ENCODE data around the gene NKTR.

NKTR gene

DNA sequence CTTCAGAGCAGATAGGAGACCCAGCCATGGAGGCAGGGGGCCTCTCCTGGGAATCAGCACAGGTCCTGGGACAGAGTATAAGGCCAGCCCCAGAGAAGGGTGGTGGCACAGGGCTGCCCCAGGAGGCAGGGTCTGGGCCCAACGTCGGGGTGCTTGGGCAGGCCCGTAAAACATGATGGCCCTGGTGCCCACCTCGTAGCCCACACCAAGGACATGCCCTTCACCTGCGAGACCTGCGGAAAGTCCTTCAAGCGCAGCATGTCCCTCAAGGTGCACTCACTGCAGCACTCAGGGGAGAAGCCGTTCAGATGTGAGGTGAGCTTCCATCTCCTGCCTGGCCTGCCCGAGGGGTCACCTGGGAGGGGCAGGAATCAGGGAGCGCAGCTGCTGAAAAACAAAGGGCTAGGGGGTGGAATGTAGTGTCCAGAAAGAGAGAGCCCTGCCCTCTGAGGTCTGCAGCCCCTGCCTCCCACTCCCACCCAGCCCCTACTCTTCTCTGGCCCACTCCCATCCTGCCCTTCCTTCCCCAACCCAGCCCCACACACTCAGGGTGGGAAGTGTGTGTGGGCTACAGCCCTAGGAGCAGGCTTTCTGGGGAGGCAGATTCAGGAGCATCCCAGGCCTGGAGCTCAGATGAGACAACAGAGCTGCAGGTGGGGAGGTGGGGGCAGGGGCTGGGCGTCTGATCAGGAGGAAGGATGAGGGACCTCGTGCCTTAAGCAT is 62.5 kb downstream of the NKTR start:
- no peak for DNase-seq

DNA sequence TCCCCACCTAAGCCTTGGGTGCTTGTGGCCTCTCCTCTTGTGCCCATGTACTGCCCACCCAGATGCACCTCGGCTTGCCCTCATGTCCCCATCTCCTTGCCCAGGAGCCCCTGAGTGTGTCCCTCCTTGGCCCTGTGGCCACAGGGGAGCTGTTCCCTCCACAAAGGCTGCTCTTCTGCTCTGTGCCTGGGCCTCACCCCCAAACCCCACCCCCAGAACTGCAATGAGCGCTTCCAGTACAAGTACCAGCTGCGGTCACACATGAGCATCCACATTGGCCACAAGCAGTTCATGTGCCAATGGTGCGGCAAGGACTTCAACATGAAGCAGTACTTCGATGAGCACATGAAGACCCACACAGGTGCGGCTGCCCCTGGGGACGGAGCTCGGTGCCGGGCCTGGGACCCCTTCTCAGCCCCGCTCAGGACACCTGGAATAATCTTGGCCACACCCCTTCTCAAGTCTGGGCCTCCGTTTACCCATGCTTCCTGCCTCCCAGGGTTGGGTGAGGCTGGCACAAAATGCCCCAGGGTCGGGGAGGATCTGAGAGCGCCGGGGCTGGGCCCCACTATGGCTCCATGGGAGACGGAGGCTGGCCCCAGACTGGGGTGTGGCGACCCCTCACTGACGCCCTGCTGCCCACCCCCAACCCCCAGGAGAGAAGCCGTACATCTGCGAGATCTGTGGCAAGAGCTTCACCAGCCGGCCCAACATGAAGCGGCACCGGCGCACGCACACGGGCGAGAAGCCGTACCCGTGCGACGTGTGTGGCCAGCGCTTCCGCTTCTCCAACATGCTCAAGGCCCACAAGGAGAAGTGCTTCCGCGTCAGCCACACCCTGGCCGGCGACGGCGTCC is 63.3 kb downstream of the NKTR start:
- no peak for DNase-seq

DNA sequence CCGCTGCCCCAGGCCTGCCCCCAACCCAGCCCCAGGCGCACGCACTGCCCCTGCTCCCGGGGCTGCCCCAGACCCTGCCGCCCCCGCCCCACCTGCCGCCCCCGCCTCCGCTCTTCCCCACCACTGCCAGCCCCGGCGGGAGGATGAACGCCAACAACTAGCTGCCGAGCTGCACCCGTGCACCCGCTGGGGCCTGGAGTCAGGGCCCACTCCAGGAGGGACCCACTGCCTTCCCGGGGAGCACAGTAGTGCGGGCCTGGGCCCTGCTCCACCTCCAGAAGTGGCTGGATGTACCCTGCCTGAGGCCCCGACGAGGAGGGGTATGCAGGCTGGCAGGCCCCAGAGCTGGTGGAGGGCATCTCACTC is 63.9 kb downstream of the NKTR start:
- DNase-seq, result no peak

DNA sequence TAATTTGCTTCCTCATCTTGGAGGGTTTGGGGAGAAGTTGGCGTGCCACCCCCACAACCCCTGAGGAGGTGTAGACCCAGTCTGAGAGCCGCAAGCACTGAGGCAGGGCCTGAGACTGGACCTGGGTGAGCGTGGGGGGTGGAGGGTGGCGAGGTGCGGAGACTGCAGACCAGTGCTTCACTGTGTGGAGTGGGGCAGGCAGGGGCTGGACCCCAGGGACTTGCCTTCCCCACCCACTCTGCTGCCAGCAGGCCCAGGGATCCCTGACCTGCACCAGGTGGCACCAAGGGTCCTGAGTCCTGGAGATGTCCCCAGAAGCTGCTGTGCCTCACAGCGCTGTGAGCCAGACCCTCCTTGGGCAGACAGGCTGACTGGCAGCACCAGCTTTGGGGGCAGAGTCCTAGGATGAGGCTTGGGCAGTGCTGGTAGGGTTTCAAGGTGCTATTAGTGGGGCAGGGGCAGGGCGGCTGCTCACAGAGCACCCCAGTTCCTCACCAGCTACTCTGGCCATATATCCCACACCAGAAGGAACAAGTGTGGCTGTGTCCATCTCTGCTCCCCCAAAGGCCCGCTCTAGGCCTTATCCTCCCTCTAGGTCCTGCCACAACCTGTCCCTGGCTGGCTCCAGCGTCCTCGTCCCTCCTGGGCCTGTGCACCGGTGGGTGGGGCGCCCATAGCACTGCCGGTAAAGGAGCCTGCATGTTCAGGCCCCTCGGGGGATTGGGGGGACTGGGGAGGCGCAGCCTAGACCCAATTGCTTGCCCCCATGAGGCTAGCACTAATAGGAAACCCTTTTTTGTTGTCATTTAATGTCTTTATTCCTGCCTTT is 64.8 kb downstream of the NKTR start:
- no peak for DNase-seq

DNA sequence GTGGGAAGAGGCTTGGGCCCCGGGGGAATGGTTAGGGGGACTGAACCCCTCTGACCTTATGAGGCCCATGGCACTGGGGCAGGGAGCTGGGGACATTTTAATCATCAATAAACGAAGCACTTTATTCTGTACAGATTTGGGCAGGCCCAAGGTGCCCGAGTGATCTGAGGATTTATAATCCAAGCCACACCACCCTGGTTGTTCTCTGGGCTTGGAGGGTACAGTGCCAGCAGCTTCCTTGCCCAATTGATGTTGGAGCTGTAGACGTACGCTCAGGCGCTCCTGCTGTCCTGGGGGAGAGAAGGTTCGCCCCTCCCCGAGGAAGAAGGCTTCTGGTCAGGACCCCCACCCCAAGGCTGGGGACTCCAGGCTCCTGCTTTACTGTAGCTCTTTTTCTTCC is 65.5 kb downstream of the NKTR start:
- no peak for DNase-seq

DNA sequence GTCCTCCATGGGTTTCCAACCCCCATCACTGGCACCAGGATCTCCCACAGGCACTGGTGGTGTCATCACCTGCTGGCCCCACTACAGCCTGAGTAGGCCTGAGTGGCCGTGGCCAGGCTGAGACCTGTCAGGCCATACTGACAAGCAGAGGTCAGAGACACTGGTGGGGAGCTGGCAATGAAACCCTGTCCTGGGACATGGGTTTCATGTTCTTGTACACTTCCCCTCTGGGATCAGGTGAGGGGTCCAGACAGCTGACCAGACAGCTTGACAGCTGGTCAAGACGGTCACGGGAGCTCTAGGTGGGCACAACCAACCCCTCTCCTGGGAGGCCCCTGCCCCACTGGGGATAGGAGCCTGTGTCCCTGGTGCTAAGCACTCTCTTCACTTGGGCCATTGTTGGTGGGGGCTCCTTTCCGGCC is 66.1 kb downstream of the NKTR start:
- DNase-seq, result no peak

DNA sequence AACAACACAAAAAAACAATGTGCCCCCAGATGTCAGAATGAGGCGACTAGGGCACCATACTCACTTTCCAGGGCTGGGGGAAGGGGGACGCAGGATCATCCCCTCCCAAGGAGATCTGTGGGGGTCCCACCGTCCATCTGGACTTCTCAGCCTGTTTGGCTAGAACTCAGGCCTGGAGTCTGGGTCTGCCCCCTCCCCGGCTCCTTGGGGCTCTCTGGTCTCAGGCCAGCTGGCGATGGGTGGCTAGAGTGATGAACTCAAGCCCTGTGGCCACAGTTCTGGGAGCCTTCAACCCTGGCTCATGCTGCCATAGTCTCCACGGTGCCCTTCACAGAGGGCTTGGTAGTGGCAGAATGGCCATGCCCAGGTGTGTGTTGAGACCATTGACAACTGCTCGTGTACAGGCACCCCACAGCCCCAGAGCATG is 66.6 kb downstream of the NKTR start:
- DNase-seq, result no peak

DNA sequence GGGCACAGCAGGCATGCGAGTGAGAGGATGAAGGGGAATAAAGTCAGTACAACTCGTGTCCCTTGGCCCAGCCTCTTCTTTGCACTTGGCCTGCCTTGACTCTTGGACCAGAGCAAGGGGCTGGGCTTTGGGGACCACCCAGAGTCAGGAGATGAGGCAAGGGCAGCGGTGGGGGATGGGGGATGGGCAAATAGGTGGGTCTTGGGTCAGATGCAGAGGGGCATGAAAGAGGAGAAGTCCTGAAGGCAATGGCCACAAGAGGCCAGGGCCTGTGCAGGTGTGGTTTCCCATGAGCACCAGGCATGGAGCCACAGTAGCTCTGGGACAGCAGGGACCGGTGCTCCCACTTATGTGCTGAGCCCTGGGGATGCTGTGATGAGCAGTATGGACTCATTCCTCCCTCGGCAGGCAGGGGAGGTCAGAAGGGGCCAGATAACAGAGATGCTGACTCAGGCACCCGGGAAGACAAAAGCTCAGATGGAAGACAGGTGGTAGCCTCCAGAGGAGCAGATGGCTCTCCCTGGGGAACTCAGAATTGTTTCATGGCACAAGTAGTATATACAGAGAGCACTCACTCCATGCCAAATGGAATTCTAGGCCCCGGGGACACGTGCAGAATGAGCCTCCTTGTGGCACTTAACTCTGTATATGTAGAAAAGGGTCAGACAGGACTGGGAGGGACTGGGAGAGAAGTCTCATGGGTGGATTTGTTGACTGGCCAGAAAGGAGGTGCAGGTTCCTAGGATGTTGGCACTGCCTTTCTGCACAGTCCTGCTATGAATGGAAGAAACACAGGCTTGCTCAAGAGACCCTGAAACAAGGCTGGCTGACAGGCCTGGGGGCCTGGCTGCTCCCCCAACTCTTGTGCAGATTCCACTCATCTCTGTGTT is 67.3 kb downstream of the NKTR start:
- DNase-seq, result no peak

DNA sequence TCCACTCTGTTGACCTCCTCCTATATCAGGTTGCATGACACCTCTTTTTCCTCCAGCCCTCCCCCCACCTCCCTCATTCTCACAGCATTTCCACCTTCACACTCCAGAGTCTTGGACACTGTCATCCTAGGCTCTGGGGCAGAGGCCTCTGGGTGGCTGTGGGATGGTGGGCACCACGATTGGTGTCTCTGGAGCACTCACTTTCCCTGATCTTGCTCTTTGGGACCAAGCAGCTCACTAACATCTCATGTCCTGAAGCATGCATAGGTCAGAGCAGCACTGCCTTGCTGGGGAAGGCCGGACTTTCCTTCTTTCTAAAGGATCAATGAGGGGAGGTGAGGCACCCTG is 67.9 kb downstream of the NKTR start:
- no peak for DNase-seq

DNA sequence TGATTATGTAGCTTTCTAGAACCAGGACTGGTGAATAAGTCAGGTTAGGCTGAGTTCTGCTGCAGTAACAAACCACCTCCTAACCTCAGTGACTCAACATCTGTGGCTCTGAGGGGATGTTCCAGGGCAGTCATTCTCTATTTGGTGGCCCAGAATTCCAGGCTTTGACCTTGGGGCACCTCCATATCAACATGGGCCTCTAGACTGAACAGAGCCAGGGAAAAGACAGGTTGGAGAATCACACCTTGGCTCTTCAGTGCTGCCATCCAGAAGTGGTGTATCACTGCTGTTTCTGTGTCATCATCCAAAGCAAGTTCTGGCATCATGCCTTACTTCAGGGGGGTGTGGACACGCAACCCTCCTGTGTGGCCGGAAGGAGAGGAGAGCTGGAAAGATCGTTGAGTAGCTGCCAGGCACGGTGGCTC is 68.3 kb downstream of the NKTR start:
- DNase-seq, result no peak

DNA sequence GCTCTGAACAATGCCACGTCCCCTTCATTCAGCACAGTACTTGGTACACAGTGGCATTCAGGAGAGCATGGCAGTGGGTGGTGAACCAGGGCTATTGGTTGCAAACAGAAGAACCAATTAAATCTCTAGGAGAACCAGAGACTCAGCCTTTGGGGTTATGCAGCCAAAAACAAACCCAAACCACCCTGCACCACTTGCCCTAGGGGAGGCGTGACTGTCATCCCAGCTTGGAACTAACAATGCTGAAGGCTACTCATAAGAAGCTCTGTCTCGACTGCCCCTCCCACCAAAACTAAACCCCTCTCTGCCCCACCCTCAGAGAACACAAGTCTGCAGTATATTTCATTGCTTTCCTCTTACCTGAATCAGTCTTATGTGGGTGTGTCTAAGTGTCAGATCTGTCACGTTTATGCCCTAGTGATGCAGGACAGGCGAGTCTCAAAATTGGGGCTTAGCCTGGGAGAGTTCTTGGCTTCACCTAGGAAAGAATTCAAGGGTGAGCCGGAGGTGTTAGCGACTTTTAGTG is 69.6 kb downstream of the NKTR start:
- DNase-seq, result no peak

DNA sequence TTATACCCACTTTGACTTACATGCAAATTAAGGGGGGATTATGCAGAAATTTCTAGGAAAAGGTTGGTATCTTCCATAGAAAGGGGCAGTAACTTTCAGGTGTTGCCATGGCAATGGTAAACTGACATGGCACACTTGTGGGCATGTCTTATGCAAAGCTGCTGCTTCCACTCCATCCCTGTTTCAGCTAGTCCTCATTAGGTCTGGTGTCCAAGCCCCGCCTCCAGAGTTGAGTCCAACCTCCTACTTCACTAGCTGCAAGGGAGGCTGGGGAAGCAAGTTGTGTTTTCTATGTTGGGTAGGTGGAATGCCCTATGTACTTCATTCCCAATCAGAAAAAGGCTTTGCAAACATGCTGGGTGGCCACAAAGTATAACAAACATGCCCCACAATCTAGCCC is 70.2 kb downstream of the NKTR start:
- DNase-seq, result no peak

DNA sequence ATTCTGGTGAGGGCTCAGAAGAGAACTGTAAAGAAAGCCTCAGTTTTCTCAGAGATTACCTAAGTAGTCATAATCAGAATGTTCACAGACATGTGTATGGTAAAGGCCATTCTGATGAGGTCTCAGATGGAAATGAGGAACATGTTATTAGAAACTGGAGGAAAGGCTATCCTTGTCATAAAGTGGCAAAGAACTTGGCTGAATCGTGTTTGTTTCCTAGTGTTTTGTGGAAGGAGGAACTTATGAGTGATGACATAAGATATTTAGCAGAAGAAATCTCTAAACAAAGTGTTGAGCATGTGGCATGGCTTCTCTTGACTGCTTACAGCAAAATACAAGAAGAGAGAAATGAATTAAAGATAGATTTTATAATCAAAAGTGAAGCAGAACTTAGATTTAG is 72.0 kb downstream of the NKTR start:
- DNase-seq, result no peak

DNA sequence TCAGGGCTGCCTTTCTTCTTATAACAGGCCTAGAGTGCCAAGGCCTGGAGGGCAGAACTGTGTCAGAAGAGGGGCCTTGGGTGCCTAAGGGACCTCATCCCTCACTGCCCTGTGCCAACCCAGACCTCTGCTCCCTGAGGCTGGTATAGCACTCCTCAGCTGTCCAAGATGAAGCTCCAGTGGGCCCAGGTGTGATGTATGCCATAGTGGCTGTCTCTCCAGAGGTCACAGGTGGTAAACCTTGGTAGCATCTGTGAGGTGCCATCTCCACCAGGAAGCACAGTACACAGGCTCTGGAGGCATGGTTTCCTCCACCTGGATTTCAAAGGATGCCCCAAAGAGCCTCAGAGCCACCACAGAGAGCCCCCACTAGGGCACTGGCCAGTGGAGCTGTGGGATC is 72.6 kb downstream of the NKTR start:
- no peak for DNase-seq

DNA sequence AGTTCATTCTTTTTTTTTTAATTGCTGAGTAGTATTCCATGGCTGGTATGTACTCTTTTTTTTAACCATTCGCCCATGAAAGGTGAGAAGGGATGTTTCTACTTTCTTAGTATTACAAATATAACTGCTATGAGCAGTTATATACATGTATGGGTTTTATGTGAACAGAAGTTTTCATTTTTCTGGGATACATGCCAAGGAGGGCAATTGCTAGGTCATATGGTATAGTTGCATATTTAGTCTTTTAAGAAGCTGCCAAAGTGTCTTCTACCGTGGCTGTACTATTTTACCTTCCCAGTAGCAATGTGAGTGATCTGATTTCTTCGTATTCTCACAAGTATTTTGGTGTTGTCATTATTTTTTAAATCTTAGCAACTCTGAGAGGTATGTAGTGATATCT is 73.7 kb downstream of the NKTR start:
- DNase-seq, result no peak

DNA sequence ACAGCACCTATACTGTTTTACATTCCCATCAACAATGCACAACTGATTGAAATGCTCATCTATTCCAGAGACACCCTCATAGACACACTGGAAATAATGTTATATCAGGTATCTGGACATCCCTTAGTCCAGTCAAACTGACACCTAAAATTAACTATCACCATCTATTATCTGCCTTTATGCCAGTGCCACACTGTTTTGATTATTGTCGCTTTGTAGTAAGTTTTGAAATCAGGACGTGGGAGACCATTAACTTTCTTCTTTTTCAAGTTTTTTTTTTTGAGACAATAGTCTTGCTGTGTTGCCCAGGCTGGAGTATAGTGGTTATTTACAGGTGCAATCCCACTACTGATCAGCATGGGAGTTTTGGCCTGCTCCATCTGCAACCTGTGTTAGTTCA is 75.4 kb downstream of the NKTR start:
- DNase-seq, result no peak

DNA sequence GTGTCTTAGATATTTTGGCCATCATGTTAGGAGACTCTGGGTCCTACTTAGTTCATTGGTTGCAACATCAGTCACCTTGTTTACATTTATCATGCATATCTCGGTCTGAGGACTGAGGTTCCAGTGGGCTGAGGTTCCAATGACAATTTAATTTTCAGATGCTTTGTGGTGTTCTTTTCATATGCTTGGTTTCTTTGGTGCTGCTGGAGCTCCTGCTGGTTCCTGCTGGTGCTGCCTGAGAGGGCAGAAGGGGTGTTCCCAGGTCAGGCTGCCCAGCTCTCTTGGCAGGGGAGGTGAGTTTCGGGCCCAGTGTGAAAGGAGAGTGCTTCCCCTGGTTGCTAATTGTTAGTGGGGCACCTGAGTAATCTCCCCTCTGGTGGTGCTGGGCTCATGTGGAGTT is 78.0 kb downstream of the NKTR start:
- DNase-seq, result no peak

DNA sequence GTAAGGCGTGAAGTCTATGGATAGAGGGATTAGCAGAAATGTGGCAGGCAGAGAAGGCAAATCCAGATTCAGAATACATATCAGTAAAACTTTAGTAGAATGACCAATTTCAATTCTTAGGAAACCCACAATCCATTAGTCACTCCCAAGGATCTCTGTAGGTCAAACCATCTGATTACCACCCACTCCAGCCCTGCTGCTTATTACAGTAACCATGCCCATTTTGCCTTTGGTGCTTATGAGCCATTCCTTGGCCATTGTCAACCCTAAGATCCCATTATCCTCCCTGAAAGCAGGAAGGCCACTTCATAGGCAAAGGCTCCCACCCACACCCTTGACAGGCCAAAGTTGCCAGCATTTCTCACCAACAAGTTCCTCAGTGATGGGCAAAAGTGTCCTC is 79.8 kb downstream of the NKTR start:
- no peak for DNase-seq

DNA sequence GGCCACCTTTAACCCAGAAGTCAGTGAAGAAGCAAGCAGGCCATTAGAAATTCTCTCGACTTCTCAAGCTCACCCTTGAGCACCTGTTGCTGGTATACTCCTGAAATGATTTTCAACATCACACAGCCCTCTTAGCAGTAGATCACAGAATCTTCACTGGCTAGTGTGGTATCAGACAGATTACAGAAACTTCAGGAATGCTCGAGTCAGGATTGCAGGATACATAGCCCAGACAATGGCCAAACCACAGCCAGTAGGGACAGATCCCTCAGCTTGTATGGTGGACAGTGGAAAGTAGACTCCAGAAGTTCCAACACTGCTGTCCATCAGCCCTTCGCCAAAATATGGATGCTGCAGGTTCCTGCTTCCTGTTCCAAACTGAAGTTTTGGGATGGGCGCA is 80.3 kb downstream of the NKTR start:
- DNase-seq, result no peak

DNA sequence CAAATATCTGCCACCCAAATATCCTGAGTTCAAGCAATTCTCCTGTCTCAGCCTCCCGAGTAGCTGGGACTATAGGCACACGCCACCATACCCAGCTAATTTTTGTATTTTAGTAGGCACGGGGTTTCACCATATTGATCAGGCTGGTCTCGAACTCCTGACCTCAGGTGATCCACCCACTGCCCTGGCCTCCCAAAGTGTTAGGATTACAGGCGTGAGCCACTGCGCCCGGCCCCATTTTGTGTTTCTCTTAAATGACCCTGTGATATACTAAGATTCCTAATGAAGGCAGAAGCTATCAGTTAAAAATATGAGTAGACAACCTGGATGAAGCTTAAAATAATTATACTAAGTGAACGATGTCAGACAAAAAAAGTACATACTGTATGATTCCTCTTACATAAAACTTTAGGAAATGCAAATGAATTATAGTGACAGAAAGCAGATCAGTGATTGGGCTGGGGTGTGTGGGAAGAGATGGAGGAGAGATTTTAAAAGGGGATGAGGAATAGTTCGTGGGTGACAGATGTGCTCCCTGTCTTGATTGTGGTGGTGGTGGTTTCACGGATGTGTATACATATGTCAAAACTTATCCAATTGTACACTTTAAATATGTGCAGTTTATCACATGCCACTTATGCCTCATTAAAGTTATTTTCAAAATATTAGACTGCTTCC is 81.0 kb downstream of the NKTR start:
- no peak for DNase-seq

DNA sequence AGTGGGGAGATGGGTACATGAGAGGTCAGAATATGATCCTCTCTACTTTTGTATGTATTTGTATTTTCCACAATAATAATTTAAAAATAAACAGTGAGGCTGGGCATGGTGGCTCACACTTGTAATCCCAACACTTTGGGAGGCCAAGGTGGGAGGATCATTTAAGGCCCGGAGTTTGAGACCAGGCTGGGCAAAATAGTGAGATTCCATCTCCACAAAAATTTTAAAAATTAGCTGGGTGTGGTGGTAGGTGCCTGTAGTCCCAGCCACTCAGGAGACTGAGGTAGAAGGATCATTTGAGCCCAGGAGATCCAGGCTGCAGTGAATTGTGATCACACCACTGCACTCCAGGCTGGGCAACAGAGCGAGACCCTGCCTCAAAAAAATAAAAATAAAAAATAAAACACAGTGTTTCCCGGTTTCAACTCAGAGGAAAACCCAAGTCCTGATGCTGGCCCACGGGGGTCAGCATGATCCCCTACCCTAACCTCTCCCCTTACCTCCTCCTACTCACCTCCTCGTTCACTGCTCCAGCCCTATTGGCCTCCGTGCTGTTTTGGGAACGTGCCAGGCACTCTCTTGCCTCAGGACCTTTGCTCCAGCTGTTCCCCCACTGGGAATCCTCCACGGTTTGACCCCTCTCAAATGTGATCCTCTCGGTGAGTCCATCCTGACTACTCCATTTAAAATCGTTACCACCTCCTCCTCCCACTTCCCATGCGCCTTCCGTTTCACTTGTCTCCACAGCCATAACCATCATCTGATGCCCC is 82.0 kb downstream of the NKTR start:
- no peak for DNase-seq
